ENCODE results near the gene DNAH10. TPM values are rescaled to one million over a fixed set of nuclear protein-coding genes. Genes with fewer than 3 reads are reported as not detected.

Gene DNAH10
- total RNA-seq, 1 experiment from 2014 or later, result not detected

GRCh38 chr12:123846340-123846739, 84.2 kb downstream of the DNAH10 start:
- DNase-seq, result no peak
- H3F3A ChIP-seq (ENCODE audit: insufficient read depth, low read depth), result no peaks in the 10 kb centered on the region
- no peak overlapping the region for H2AFZ ChIP-seq
- no peak for TF ChIP-seq EZH2 (IDR thresholded peaks at IDR 0.05; ENCODE audit: low read depth)
- no peak for TF ChIP-seq CTCF (conservative IDR thresholded peaks at IDR 0.05)
- intact Hi-C loops (cut with micrococcal nuclease; ENCODE audit: unreplicated experiment), result no loop called here
- no peaks in the 10 kb centered on the region for H3K9me3 ChIP-seq (ENCODE audit: insufficient read depth, low read depth)
- ChIA-PET POLR2A (ENCODE audit: unreplicated experiment) (no interaction called here), CTCF (no interaction called here)
- H3K4me2 ChIP-seq, result no peak overlapping the region
- no peak overlapping the region for H3K4me3 ChIP-seq
- peaks cover 85% of the 10 kb centered on the region for H3K27me3 ChIP-seq (ENCODE audit: insufficient read depth, low read depth)
- no peaks in the 10 kb centered on the region for H3K4me1 ChIP-seq (replicated peaks; ENCODE audit: insufficient read depth)
- H4K20me1 ChIP-seq (ENCODE audit: insufficient read depth), result no peaks in the 10 kb centered on the region
- H3K9me2 ChIP-seq (ENCODE audit: insufficient read depth), result no peaks in the 10 kb centered on the region
- no peak overlapping the region for H3K27ac ChIP-seq
- no TSS peak for BruUV-seq (replicated peaks)
- no peaks in the 10 kb centered on the region for H3K36me3 ChIP-seq (ENCODE audit: low read depth)
- no peaks in the 10 kb centered on the region for H3K79me2 ChIP-seq (ENCODE audit: low read depth)

- no peaks in the 10 kb centered on the region for H3K36me3 ChIP-seq (ENCODE audit: low read depth)
- no peak overlapping the region for H3K4me2 ChIP-seq
- BruUV-seq (replicated peaks), result no TSS peak
- no peaks in the 10 kb centered on the region for H3K9me2 ChIP-seq (ENCODE audit: insufficient read depth)
- no peaks in the 10 kb centered on the region for H3K79me2 ChIP-seq (ENCODE audit: low read depth)
- TF ChIP-seq CTCF (conservative IDR thresholded peaks at IDR 0.05) (no peak), EZH2 (IDR thresholded peaks at IDR 0.05; ENCODE audit: low read depth) (no peak)
- no peaks in the 10 kb centered on the region for H3K4me1 ChIP-seq (replicated peaks; ENCODE audit: insufficient read depth)
- no peaks in the 10 kb centered on the region for H3F3A ChIP-seq (ENCODE audit: insufficient read depth, low read depth)
- ChIA-PET CTCF (no interaction called here), POLR2A (ENCODE audit: unreplicated experiment) (no interaction called here)
- H3K9me3 ChIP-seq (ENCODE audit: insufficient read depth, low read depth), result no peaks in the 10 kb centered on the region
- no peaks in the 10 kb centered on the region for H4K20me1 ChIP-seq (ENCODE audit: insufficient read depth)
- no peak for DNase-seq
- H3K27me3 ChIP-seq (ENCODE audit: insufficient read depth, low read depth), result peaks cover 91% of the 10 kb centered on the region
- no peak overlapping the region for H3K4me3 ChIP-seq
- H3K27ac ChIP-seq, result no peak overlapping the region
- H2AFZ ChIP-seq, result no peak overlapping the region
- intact Hi-C loops (cut with micrococcal nuclease; ENCODE audit: unreplicated experiment), result no loop called here
Measured at GRCh38 chr12:123847019-123847418, 84.9 kb downstream of the DNAH10 start.

GRCh38 chr12:123847876-123848275, 85.8 kb downstream of the DNAH10 start:
- no TSS peak for BruUV-seq (replicated peaks)
- Histone ChIP-seq H3K36me3 (ENCODE audit: low read depth) (no peaks in the 10 kb centered on the region), H3K27ac (no peak overlapping the region), H3K79me2 (ENCODE audit: low read depth) (no peaks in the 10 kb centered on the region), H2AFZ (no peak overlapping the region), H3K27me3 (ENCODE audit: insufficient read depth, low read depth) (peaks cover 91% of the 10 kb centered on the region), H3K4me3 (no peak overlapping the region), H3K9me2 (ENCODE audit: insufficient read depth) (no peaks in the 10 kb centered on the region), H3K9me3 (ENCODE audit: insufficient read depth, low read depth) (no peaks in the 10 kb centered on the region), H3F3A (ENCODE audit: insufficient read depth, low read depth) (no peaks in the 10 kb centered on the region), H3K4me1 (replicated peaks; ENCODE audit: insufficient read depth) (no peaks in the 10 kb centered on the region), H4K20me1 (ENCODE audit: insufficient read depth) (no peaks in the 10 kb centered on the region), H3K4me2 (no peak overlapping the region)
- intact Hi-C loops (cut with micrococcal nuclease; ENCODE audit: unreplicated experiment), result no loop called here
- TF ChIP-seq EZH2 (IDR thresholded peaks at IDR 0.05; ENCODE audit: low read depth) (no peak), CTCF (conservative IDR thresholded peaks at IDR 0.05) (no peak)
- ChIA-PET POLR2A (ENCODE audit: unreplicated experiment) (no interaction called here), CTCF (no interaction called here)
- no peak for DNase-seq
